HepG2 (cell line): ENCODE results near the gene SEMA6B. TPM values are rescaled to one million over a fixed set of nuclear protein-coding genes. Genes with fewer than 3 reads are reported as not detected.

ENCODE experiments used
- AGO1 ChIP-seq: fragments of 200-400 bp; formaldehyde crosslinking; IDR thresholded peaks from 2 replicates; pipeline ENCODE4 v1.6.1; 2017; ENCODE audit warnings: mild to moderate bottlenecking, low read depth, low read length, moderate library complexity; ENCODE audit not compliant: poor library complexity, severe bottlenecking
- AGO2 ChIP-seq: fragments of 200-400 bp; formaldehyde crosslinking; optimal IDR thresholded peaks from 2 replicates; pipeline ENCODE3; 2017; ENCODE audit warnings: mild to moderate bottlenecking, low read depth, low read length, moderate library complexity
- ARNTL ChIP-seq: sonication (generic); formaldehyde crosslinking; IDR thresholded peaks from 2 replicates; pipeline ENCODE4 v1.4.0; 2020; ENCODE audit warnings: mild to moderate bottlenecking, missing genetic modification reagents
- CHD4 ChIP-seq: fragments of 200-600 bp; sonication (generic); IDR thresholded peaks from 2 replicates; pipeline ENCODE4 v1.7.0; 2017; ENCODE audit warnings: mild to moderate bottlenecking, low read length, borderline replicate concordance
- DMTF1 ChIP-seq: sonication (generic); formaldehyde crosslinking; IDR thresholded peaks from 2 replicates; pipeline ENCODE4 v1.4.0; 2020; ENCODE audit warnings: mild to moderate bottlenecking, missing genetic modification reagents
- EP300 ChIP-seq, 3 experiments: sonication (generic) in 1 of 3; formaldehyde crosslinking in 1 of 3; IDR thresholded peaks; 2 replicates each; pipeline versions ENCODE4 v1.5.1 to v1.6.1; 2011 to 2020; ENCODE audit warnings: low read depth in 2 of 3, low read length in 2 of 3, borderline replicate concordance in 1 of 3, improper control_type of control experiment in 1 of 3, mild to moderate bottlenecking in 1 of 3, missing genetic modification reagents in 1 of 3, moderate library complexity in 1 of 3
- FOXA3 ChIP-seq: IDR thresholded peaks from 2 replicates; pipeline ENCODE4 v1.6.1; 2016; ENCODE audit warnings: missing genetic modification reagents, missing compliant biosample characterization
- KDM4B ChIP-seq: sonication (generic); formaldehyde crosslinking; IDR thresholded peaks from 2 replicates; pipeline ENCODE4 v1.4.0; 2020; ENCODE audit warnings: missing genetic modification reagents
- NFYC ChIP-seq: IDR thresholded peaks from 2 replicates; pipeline ENCODE4 v1.6.1; 2016; ENCODE audit warnings: missing genetic modification reagents, missing compliant biosample characterization
- NPAS2 ChIP-seq: sonication (generic); formaldehyde crosslinking; IDR thresholded peaks from 2 replicates; pipeline ENCODE4 v1.8.0; 2022; ENCODE audit warnings: mild to moderate bottlenecking, missing genetic modification reagents, borderline replicate concordance
- PRDM15 ChIP-seq: sonication (generic); formaldehyde crosslinking; IDR thresholded peaks from 2 replicates; pipeline ENCODE4 v1.4.0; 2020; ENCODE audit warnings: missing genetic modification reagents
- RARA ChIP-seq: IDR thresholded peaks from 2 replicates; pipeline ENCODE4 v1.6.1; 2016; ENCODE audit warnings: missing genetic modification reagents, missing compliant biosample characterization
- RNF2 ChIP-seq: fragments of 450-650 bp; conservative IDR thresholded peaks from 2 replicates; pipeline ENCODE4 v1.6.1; 2016; ENCODE audit warnings: low read depth
- SMC3 ChIP-seq: IDR thresholded peaks from 2 replicates; pipeline ENCODE4 v1.6.1; 2011; ENCODE audit warnings: low read length, improper control_type of control experiment
- SNAPC5 ChIP-seq: sonication (generic); formaldehyde crosslinking; IDR thresholded peaks from 2 replicates; pipeline ENCODE4 v1.8.1; 2023; ENCODE audit warnings: mild to moderate bottlenecking, missing genetic modification reagents, borderline replicate concordance
- SP140L ChIP-seq: sonication (generic); formaldehyde crosslinking; IDR thresholded peaks from 2 replicates; pipeline ENCODE4 v1.4.0; 2020; ENCODE audit warnings: missing genetic modification reagents, borderline replicate concordance
- STAG1 ChIP-seq: sonication (generic); formaldehyde crosslinking; IDR thresholded peaks from 2 replicates; pipeline ENCODE4 v1.4.0; 2020; ENCODE audit warnings: missing genetic modification reagents
- THAP11 ChIP-seq: IDR thresholded peaks from 2 replicates; pipeline ENCODE4 v1.6.1; 2016; ENCODE audit warnings: missing biosample characterization, missing genetic modification reagents
- ZMYM3 ChIP-seq: sonication (generic); formaldehyde crosslinking; IDR thresholded peaks from 2 replicates; pipeline ENCODE4 v1.5.1; 2020; ENCODE audit warnings: mild to moderate bottlenecking, missing genetic modification reagents
- ZMYM4 ChIP-seq: sonication (generic); formaldehyde crosslinking; IDR thresholded peaks from 2 replicates; pipeline ENCODE4 v1.8.1; 2023; ENCODE audit warnings: mild to moderate bottlenecking, missing genetic modification reagents
- ZNF580 ChIP-seq: IDR thresholded peaks from 2 replicates; pipeline ENCODE4 v1.6.1; 2016; ENCODE audit warnings: low read depth, borderline replicate concordance
- ZNF605 ChIP-seq: sonication (generic); formaldehyde crosslinking; IDR thresholded peaks from 2 replicates; pipeline ENCODE4 v1.8.0; 2022; ENCODE audit warnings: mild to moderate bottlenecking, missing genetic modification reagents
- ZNF720 ChIP-seq: sonication (generic); formaldehyde crosslinking; IDR thresholded peaks from 2 replicates; pipeline ENCODE4 v1.4.0; 2020; ENCODE audit warnings: missing genetic modification reagents
- polyA plus RNA-seq, 8 experiments: library from polyadenylated mRNA; depleted of rRNA in 3 of 8; stranded (reverse) in 7 of 8; unstranded in 1 of 8; fragments of >200 nt; fragmentation: Illumina TruSeq in 4 of 8; extraction: Trizol in 4 of 8; gene quantifications; 2 replicates each; pipeline versions ENCODE4 v1.2.1 to v1.2.3, GENCODE V29; 2011 to 2016; ENCODE audit warnings: low read depth in 4 of 8, missing spikeins in 1 of 8, mixed read lengths in 1 of 8; ENCODE audit not compliant: insufficient read depth in 1 of 8
- total RNA-seq, 5 experiments: library from RNA; depleted of rRNA; stranded (reverse); fragments of >200 nt; fragmentation: Illumina TruSeq; extraction: Trizol; gene quantifications; 2 replicates each; pipeline ENCODE4 v1.2.3, GENCODE V29; 2016; ENCODE audit warnings: low read depth in 1 of 5

Gene SEMA6B
- total and polyA plus RNA-seq, 2 of the 13 experiments (the other 11 are each of a cell fraction or from before 2014, with no cell fraction given) = 45.5 to 67.1 TPM

- 0 out of 2 replicates have a peak, but pooled peaks have one; percentile 7 for TF ChIP-seq RARA (CRISPR knock-in tag)
- TF ChIP-seq KDM4B = no peak
- TF ChIP-seq NPAS2 (CRISPR knock-in tag) = no peak
- TF ChIP-seq EP300 (IDR thresholded peaks at IDR 0.05; ENCODE audit: low read depth in 2 of 2, low read length in 2 of 2) = 0 out of 4 replicates have a peak, but pooled peaks of 1 of the 2 experiments have one; percentile 11
- peak; percentile 32; the same call in 1 of the 2 replicates for TF ChIP-seq EP300 (CRISPR knock-in tag; IDR thresholded peaks at IDR 0.05; ENCODE audit: borderline replicate concordance)
- no peak for TF ChIP-seq NFYC (CRISPR knock-in tag)
- TF ChIP-seq PRDM15 = 0 out of 2 replicates have a peak, but pooled peaks have one; percentile 4
- TF ChIP-seq ZMYM4 (CRISPR knock-in tag) = 0 out of 2 replicates have a peak, but pooled peaks have one; percentile 25
- TF ChIP-seq FOXA3 = 0 out of 2 replicates have a peak, but pooled peaks have one; percentile 10
- TF ChIP-seq SMC3 = peak; percentile 63
- TF ChIP-seq ZNF580 (CRISPR knock-in tag) = peak; percentile 56; the same call in 1 of the 2 replicates
- TF ChIP-seq ARNTL = no peak
- 0 out of 2 replicates have a peak, but pooled peaks have one; percentile 18 for TF ChIP-seq ZNF605 (CRISPR knock-in tag)
- peak; percentile 50; the same call in 1 of the 2 replicates for TF ChIP-seq THAP11 (CRISPR knock-in tag)
- TF ChIP-seq STAG1 = peak; percentile 77
- no peak for TF ChIP-seq RNF2
- no peak for TF ChIP-seq ZNF720 (CRISPR knock-in tag)
- peak; percentile 57 for TF ChIP-seq AGO2
- no peak for TF ChIP-seq SNAPC5 (CRISPR knock-in tag)
- TF ChIP-seq SP140L (CRISPR knock-in tag) = no peak
- TF ChIP-seq AGO1 = no peak
- no peak for TF ChIP-seq DMTF1
- TF ChIP-seq ZMYM3 (CRISPR knock-in tag) = peak; percentile 99
- TF ChIP-seq CHD4 = peak; percentile 79
Measured at GRCh38 chr19:4576016-4576933, 16.8 kb upstream of the SEMA6B start (continued).
